Hepatocyte (in vitro differentiated cells): ENCODE data around the gene PAGE2.

Experiments
- CTCF ChIP-seq: fragments of 200-600 bp; sonication (generic); IDR thresholded peaks from 2 replicates; pipeline ENCODE4 v1.5.1; 2016; ENCODE audit warnings: antibody characterized with exemption, mild to moderate bottlenecking; ENCODE audit not compliant: poor library complexity
- EZH2 ChIP-seq: fragments of 200-600 bp; sonication (generic); IDR thresholded peaks from 2 replicates; pipeline ENCODE4 v1.6.1; 2016; ENCODE audit warnings: antibody characterized with exemption, mild to moderate bottlenecking, borderline replicate concordance
- EZH2phosphoT487 ChIP-seq: fragments of 200-600 bp; sonication (generic); IDR thresholded peaks from one replicate; pipeline ENCODE4 v1.6.1; 2018; ENCODE audit warnings: antibody characterized with exemption, mild to moderate bottlenecking, low read depth, moderate library complexity; ENCODE audit not compliant: unreplicated experiment, severe bottlenecking

GRCh38 chrX:55132416-55132815 lies 43.6 kb downstream of the PAGE2 start:
- TF ChIP-seq EZH2 (no peak), CTCF (no peak), EZH2phosphoT487 (no peak)
